Kidney epithelial cell (primary cell): ENCODE measurements around the gene CALHM6. TPM values are rescaled to one million over a fixed set of nuclear protein-coding genes. Genes with fewer than 3 reads are reported as not detected.
"Not testable (repeated sequence)": the region's sequence is repeated elsewhere in the genome, so short reads cannot be mapped to it uniquely, and the experiment has no call there.

Experiments used
- DNase-seq: peaks from one replicate; pipeline ENCODE4 v3.0.0-alpha.2; 2010; ENCODE audit warnings: low read depth
- H3K27me3 ChIP-seq: 2 replicates; pipeline ENCODE4 v1.6.0; 2011; ENCODE audit warnings: low read length; ENCODE audit not compliant: control insufficient read depth, insufficient read depth
- H3K36me3 ChIP-seq: 2 replicates; pipeline ENCODE4 v1.5.1; 2011; ENCODE audit warnings: low read length; ENCODE audit not compliant: control insufficient read depth, insufficient read depth
- H3K4me3 ChIP-seq: 2 replicates; pipeline ENCODE4 v1.5.1; 2011; ENCODE audit warnings: low read depth, mild to moderate bottlenecking, control low read depth, low read length
- total RNA-seq: library from RNA; depleted of rRNA; stranded (reverse); fragments of >200 nt; gene quantifications from 2 replicates; pipeline ENCODE4 v1.2.3, GENCODE V29; 2015
- TF ChIP-seq, protein P1 (sequence below): IDR thresholded peaks from 2 replicates; pipeline ENCODE4 v1.5.1; 2011; ENCODE audit warnings: mild to moderate bottlenecking, moderate library complexity, low read length, control low read depth, inconsistent platforms; ENCODE audit not compliant: insufficient read depth, poor library complexity, severe bottlenecking

Gene CALHM6
- total RNA-seq, 1 donor from 2014 or later, result 4.8 TPM

DNA sequence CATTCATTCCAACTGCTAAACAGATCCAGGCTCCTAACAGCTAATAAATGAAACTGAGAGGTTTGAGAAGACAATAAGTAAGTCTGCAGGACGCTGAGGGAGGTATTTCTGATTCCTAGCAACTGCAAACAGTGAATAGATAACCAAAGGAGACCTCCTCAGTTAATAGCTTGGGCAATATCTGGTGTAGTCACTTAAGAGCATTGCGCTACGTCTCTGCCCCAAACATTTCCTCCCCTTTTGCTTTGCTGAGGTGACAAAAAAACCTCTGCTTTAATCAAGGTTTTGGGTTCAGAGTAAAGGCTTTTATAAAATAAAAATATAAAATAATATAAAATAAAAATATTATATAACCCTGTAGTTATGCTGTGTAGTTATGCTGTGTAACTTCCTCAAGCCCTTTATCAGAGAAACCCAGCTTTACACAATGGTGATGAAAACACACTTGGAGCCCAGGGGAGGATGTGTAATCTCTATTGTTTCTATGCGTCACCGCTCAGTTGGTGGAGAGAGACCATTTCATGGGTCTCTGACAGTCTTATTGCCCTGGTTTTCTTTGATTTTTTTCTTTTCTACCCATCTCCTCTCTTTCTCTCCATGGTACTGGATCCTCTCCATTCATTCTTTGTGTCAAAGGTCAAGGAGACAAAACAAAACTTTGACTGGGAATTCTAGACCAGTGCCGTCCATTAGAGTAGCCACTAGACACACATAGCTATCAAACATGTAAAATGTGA is 31.3 kb downstream of the CALHM6 start:
- no peaks in the 10 kb centered on the region for H3K27me3 ChIP-seq
- TF ChIP-seq, protein P1, sequence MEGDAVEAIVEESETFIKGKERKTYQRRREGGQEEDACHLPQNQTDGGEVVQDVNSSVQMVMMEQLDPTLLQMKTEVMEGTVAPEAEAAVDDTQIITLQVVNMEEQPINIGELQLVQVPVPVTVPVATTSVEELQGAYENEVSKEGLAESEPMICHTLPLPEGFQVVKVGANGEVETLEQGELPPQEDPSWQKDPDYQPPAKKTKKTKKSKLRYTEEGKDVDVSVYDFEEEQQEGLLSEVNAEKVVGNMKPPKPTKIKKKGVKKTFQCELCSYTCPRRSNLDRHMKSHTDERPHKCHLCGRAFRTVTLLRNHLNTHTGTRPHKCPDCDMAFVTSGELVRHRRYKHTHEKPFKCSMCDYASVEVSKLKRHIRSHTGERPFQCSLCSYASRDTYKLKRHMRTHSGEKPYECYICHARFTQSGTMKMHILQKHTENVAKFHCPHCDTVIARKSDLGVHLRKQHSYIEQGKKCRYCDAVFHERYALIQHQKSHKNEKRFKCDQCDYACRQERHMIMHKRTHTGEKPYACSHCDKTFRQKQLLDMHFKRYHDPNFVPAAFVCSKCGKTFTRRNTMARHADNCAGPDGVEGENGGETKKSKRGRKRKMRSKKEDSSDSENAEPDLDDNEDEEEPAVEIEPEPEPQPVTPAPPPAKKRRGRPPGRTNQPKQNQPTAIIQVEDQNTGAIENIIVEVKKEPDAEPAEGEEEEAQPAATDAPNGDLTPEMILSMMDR, result no peak
- H3K36me3 ChIP-seq, result no peaks in the 10 kb centered on the region
- no peak overlapping the region for H3K4me3 ChIP-seq
- DNase-seq, result no peak

DNA sequence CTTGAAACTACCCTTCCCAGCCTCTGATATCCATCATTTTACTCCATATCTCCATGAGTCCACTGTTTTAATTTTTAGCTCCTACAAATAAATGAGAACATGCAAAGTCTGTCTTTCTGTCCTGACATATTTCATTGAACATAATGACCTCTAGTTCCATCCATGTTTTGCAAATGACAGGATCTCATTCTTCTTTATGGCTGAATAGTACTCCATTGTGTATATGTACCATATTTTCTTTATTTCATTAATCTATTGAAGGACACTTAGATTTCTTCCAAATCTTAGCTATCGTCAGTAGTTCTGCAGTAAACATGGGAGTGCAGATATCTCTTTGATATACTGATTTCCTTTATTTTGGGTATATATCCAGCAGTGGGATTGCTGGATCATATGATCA is 34.0 kb downstream of the CALHM6 start:
- not testable (repeated sequence) for DNase-seq, H3K36me3 ChIP-seq, H3K27me3 ChIP-seq, H3K4me3 ChIP-seq

DNA sequence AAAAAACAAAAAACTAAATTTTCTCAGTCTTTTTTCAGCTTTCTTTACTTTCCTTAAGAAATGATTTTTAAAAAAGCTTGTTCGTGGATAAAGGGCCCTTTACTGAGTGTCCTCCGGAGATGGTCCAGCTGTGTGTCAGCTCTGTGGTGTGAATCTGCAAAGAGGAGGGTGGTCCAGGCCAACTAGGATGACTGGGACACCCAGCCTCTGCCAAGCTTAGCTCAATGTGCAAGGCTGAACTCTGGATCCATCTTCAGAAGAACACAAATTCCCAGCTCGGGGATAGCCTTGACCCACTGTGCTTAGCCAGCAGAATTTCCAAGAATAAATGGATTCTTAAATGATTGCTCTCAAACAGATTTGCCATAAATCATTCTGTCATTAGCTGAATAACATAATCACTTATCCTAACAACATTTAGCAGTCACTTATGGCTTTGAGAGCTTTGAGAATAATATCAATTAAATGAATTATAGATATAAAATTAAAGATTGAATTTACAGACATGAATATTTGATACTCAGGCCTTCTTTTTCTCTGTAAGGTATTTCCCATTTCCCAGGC is 36.0 kb downstream of the CALHM6 start:
- TF ChIP-seq, protein P1, result no peak
- no peak for DNase-seq
- Histone ChIP-seq H3K27me3 (no peaks in the 10 kb centered on the region), H3K36me3 (no peaks in the 10 kb centered on the region), H3K4me3 (no peak overlapping the region)

DNA sequence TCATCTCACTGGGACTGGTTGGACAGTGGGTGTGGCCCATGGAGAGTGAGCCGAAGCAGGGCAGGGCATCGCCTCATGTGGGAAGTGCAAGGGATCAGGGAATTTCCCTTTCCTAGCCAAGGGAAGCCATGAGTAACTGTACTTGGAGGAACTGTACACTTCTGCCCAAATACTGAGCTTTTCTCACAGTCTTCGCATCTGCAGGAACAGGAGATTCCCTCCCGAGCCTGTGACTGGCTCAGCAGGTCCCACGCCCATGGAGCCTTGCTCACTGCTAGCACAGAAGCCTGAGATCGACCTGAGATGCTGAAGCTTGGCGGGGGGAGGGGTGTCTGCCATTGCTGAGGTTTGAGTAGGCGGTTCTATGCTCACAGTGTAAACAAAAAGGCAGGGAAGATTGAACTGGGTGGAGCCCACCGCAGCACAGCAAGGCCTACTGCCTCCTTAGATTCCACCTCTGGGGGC is 39.8 kb downstream of the CALHM6 start:
- TF ChIP-seq, protein P1, result no peak
- Histone ChIP-seq H3K4me3 (no peak overlapping the region), H3K27me3 (no peaks in the 10 kb centered on the region), H3K36me3 (no peaks in the 10 kb centered on the region)
- no peak for DNase-seq

DNA sequence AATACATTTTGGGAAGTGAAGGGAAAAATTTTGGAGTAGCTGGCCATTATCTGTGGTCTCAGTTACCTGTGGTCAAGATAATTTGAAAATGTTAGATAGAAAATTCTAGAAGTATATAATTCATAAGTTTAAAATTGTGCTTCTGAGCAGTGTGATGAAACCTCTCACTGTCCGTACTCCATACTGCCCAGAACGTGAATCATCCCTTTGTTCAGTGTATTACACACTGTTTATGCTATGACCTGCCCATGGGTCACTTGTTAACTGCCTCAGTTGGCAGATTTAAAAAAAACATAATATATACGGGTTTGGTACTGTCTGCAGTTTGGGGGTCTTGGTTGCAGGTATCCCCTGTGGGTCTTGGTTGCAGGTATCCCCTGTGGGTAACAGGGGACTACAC is 46.1 kb downstream of the CALHM6 start:
- no peaks in the 10 kb centered on the region for H3K27me3 ChIP-seq
- no peaks in the 10 kb centered on the region for H3K36me3 ChIP-seq
- TF ChIP-seq, protein P1, result no peak
- DNase-seq, result no peak
- H3K4me3 ChIP-seq, result no peak overlapping the region

DNA sequence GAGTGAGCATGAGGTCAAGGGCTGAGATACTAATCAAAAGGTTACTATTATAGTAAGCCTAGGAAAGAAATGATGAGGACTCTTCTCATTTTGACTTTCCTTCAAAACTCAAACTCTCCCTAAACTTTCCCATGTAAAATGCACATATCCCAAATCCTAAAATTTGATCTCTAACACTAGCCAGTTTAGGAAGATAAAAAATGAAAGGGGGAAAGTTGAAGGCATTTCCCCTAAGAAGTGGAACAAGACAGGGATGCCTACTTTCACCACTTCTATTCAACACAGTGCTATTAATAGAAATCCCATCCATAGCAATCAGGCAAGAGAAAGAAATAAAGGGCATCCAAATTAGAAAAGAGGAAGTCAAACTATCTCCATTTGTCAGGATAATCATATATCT is 47.4 kb downstream of the CALHM6 start:
- no peaks in the 10 kb centered on the region for H3K27me3 ChIP-seq
- TF ChIP-seq, protein P1, result no peak
- no peak overlapping the region for H3K4me3 ChIP-seq

More for the DNA sequence above, 47.4 kb downstream of the CALHM6 start:
- H3K36me3 ChIP-seq, result no peaks in the 10 kb centered on the region
- no peak for DNase-seq
